Measurements from ENCODE around the gene ICAM2.

DNA sequence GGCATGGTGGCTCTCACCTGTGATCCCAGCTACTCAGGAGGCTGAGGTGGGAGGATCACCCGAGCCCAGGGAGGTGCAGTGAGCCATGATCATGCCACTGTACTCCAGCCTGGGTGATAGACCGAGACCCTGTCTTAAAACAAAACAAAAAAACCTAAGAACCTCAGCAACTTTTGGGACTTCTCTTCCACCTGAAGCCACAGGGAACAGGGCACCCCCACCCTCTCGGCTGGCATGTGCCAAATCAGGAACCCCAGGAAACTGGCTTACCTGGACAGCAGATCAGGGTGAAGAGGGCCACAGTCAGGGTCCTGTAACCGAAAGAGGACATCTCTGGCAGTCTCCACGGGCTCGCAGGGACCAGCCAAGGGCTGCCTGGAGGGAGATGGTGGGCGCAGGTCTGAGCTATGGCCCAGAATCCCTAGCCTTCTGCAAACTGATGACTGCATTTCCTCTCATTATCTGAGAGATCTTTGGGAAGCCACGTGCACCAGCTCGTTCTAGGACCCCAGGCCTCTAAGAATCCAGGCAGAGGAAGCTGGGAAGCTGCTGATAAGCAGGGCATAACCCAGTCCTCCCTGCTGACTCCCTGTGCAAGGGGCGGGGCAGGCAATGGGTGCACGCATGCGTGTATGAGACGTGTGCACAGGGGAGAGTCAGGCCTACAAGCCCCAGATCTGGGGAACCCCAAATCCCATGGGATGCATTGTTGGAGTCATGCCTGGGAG, 13.9 kb downstream of the ICAM2 start:
- TF ChIP-seq, protein P1, sequence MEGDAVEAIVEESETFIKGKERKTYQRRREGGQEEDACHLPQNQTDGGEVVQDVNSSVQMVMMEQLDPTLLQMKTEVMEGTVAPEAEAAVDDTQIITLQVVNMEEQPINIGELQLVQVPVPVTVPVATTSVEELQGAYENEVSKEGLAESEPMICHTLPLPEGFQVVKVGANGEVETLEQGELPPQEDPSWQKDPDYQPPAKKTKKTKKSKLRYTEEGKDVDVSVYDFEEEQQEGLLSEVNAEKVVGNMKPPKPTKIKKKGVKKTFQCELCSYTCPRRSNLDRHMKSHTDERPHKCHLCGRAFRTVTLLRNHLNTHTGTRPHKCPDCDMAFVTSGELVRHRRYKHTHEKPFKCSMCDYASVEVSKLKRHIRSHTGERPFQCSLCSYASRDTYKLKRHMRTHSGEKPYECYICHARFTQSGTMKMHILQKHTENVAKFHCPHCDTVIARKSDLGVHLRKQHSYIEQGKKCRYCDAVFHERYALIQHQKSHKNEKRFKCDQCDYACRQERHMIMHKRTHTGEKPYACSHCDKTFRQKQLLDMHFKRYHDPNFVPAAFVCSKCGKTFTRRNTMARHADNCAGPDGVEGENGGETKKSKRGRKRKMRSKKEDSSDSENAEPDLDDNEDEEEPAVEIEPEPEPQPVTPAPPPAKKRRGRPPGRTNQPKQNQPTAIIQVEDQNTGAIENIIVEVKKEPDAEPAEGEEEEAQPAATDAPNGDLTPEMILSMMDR (IDR thresholded peaks at IDR 0.05), result no peak
- peak; percentile 61 to 65 for TF ChIP-seq POLR2AphosphoS5 (IDR thresholded peaks at IDR 0.05; ENCODE audit: insufficient read depth in 1 of 2, low read depth in 1 of 2)

All from vagina (tissue), 2 donors.